MM.1S (cell line): ENCODE data around the gene TMEM40.
"Not testable (repeated sequence)": the region's sequence is repeated elsewhere in the genome, so short reads cannot be mapped to it uniquely, and the experiment has no call there.

ENCODE experiments used
- DNase-seq: peaks from one replicate; pipeline ENCODE4 v3.0.0-alpha.2; 2015
- H2AFZ ChIP-seq: fragments of 300-600 bp; sonication (generic); 2 replicates; pipeline ENCODE4 v1.6.0; 2016; ENCODE audit warnings: antibody characterized with exemption, low read length
- H3F3A ChIP-seq: fragments of 300-600 bp; sonication (generic); 2 replicates; pipeline ENCODE4 v1.6.1; 2016; ENCODE audit warnings: mild to moderate bottlenecking, antibody characterized with exemption, low read length, moderate library complexity, mixed read lengths; ENCODE audit not compliant: insufficient read depth
- H3K27ac ChIP-seq: fragments of 300-600 bp; sonication (generic); 2 replicates; pipeline ENCODE4 v1.5.1; 2016; ENCODE audit warnings: mild to moderate bottlenecking, low read length
- H3K27me3 ChIP-seq: fragments of 300-600 bp; sonication (generic); replicated peaks from 2 replicates; pipeline ENCODE4 v1.6.0; 2016; ENCODE audit warnings: low read length; ENCODE audit not compliant: insufficient read depth
- H3K36me3 ChIP-seq: fragments of 300-600 bp; sonication (generic); replicated peaks from 2 replicates; pipeline ENCODE4 v1.6.1; 2016; ENCODE audit warnings: mild to moderate bottlenecking, low read length, mixed read lengths; ENCODE audit not compliant: insufficient read depth
- H3K4me1 ChIP-seq: fragments of 300-600 bp; sonication (generic); 2 replicates; pipeline ENCODE4 v1.6.1; 2016; ENCODE audit warnings: low read length, mixed read lengths
- H3K4me2 ChIP-seq: fragments of 300-600 bp; sonication (generic); 2 replicates; pipeline ENCODE4 v1.6.0; 2016; ENCODE audit warnings: low read depth, low read length
- H3K4me3 ChIP-seq: fragments of 300-600 bp; sonication (generic); 2 replicates; pipeline ENCODE4 v1.5.1; 2016; ENCODE audit warnings: low read length, mixed read lengths
- H3K79me2 ChIP-seq: fragments of 300-600 bp; sonication (generic); 2 replicates; pipeline ENCODE4 v1.6.1; 2016; ENCODE audit warnings: mixed run types, low read length, mixed read lengths
- H3K9ac ChIP-seq: fragments of 300-600 bp; sonication (generic); 2 replicates; pipeline ENCODE4 v1.6.1; 2016; ENCODE audit warnings: low read length, mixed read lengths
- H3K9me2 ChIP-seq: fragments of 300-600 bp; sonication (generic); replicated peaks from 2 replicates; pipeline ENCODE4 v1.6.1; 2016; ENCODE audit warnings: mild to moderate bottlenecking, low read length, mixed read lengths; ENCODE audit not compliant: insufficient read depth
- H3K9me3 ChIP-seq: fragments of 300-600 bp; sonication (generic); replicated peaks from 2 replicates; pipeline ENCODE4 v1.6.1; 2016; ENCODE audit warnings: mild to moderate bottlenecking, low read length, mixed read lengths; ENCODE audit not compliant: insufficient read depth
- H4K20me1 ChIP-seq: fragments of 300-600 bp; sonication (generic); 2 replicates; pipeline ENCODE4 v1.6.1; 2016; ENCODE audit warnings: mild to moderate bottlenecking, low read length, moderate library complexity, mixed read lengths; ENCODE audit not compliant: insufficient read depth
- EZH2 ChIP-seq: fragments of 300-600 bp; sonication (generic); optimal IDR thresholded peaks from 2 replicates; pipeline ENCODE3; 2017; ENCODE audit warnings: low read depth, mild to moderate bottlenecking, antibody characterized with exemption, low read length, mixed read lengths
- EZH2phosphoT487 ChIP-seq: fragments of 300-600 bp; sonication (generic); IDR thresholded peaks from 2 replicates; pipeline ENCODE4 v1.6.1; 2018; ENCODE audit warnings: antibody characterized with exemption, low read length
- TF ChIP-seq, protein P1 (sequence below): fragments of 300-600 bp; sonication (generic); IDR thresholded peaks from 2 replicates; pipeline ENCODE4 v1.5.1; 2016; ENCODE audit warnings: antibody characterized with exemption, low read length, mixed read lengths

TMEM40 gene

DNA sequence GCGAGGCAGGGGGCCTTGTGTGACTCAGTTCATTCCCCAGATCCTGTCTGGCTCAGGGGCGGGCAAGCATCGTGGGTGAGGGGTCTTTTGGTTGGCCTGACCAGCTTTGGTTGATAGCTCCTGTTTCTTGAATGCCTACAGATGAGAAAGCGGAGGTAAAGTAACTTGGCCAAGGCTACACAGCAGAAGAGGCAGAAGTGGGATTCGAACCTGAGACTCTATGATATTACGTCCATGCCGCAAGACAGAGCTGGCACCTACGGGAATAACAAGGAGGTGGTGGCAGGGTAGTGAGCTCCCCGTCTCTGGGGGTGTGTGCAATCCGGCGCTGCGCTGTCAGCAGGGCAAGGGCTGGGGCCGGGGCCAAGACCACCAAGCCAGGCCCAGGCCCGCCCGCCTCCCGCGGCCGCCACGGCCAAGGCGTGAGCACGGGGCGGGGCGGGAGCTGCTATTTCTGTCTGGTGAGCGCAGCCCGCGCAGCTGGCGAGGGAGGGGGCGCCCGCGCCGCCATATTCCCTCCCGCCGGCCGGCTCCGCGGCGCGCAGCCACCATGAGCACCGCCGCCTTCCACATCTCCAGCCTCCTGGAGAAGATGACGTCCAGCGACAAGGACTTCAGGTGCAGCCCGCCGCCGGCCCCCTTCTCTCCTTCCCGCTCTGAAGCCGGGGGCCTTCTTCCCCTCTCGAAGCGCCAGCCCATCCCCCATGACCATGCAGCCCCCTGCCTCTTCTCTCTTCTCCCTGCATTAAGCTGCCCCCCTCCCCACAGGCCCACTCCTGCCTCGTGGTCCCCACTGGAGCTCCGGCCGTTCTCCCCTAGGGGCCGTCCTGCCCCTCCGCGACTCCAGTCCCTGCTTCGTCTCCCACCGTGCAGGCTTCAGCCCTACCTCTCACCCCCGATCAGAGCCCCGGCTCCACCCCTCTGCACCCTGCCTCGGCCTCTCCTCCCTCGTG lies 37.4 kb upstream of the TMEM40 start, which contains the start of gene CAND2:
TSS of gene CAND2 (plus strand) at position 510 of the 953 bp plus-strand sequence. CDS start at position 551, 41 bp downstream.
- Histone ChIP-seq H3K27ac (no peak within 1 kb of the TSS), H3K4me2 (peak within 1 kb of the TSS; percentile 46), H3K9ac (no peak within 1 kb of the TSS), H3F3A (no peaks in the 10 kb centered on the region), H3K4me1 (no peaks in the 10 kb centered on the region), H3K9me3 (no peaks in the 10 kb centered on the region), H3K27me3 (0 out of 2 replicates have a peak, but pooled peaks cover 7% of the 10 kb centered on the region), H3K4me3 (peak within 1 kb of the TSS; percentile 48), H3K9me2 (no peaks in the 10 kb centered on the region), H3K79me2 (no peaks in the 10 kb centered on the region), H2AFZ (peak within 1 kb of the TSS; percentile 40), H3K36me3 (no peaks in the 10 kb centered on the region), H4K20me1 (no peaks in the 10 kb centered on the region)
- no peak for DNase-seq
- TF ChIP-seq EZH2phosphoT487 (no peak), EZH2 (no peak)
- TF ChIP-seq, protein P1, sequence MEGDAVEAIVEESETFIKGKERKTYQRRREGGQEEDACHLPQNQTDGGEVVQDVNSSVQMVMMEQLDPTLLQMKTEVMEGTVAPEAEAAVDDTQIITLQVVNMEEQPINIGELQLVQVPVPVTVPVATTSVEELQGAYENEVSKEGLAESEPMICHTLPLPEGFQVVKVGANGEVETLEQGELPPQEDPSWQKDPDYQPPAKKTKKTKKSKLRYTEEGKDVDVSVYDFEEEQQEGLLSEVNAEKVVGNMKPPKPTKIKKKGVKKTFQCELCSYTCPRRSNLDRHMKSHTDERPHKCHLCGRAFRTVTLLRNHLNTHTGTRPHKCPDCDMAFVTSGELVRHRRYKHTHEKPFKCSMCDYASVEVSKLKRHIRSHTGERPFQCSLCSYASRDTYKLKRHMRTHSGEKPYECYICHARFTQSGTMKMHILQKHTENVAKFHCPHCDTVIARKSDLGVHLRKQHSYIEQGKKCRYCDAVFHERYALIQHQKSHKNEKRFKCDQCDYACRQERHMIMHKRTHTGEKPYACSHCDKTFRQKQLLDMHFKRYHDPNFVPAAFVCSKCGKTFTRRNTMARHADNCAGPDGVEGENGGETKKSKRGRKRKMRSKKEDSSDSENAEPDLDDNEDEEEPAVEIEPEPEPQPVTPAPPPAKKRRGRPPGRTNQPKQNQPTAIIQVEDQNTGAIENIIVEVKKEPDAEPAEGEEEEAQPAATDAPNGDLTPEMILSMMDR = no peak

DNA sequence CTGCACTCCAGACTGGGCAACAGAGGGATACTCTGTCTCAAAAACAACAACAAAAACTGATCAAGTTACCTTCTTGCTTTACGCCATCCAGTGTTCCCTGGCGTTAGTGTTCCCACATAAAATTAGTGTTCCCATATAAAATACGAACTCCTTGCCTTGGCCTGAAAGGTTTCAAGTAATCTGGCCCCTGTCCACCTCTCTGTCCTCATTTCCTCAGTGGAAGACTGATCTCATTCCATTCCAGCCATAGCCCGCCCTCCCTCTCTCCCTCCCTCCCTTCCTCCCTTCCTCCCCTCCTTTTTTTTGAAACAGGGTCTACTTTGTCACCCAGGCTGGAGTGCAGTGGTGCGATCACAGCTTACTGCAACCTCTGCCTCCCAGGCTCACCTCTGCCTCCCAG lies 34.6 kb upstream of the TMEM40 start:
- Histone ChIP-seq H3K27me3 (0 out of 2 replicates have a peak, but pooled peaks cover 7% of the 10 kb centered on the region), H3K9me3 (no peaks in the 10 kb centered on the region), H3K4me1 (no peaks in the 10 kb centered on the region), H3K9me2 (no peaks in the 10 kb centered on the region), H3K9ac (no peak overlapping the region), H3K27ac (no peak overlapping the region), H2AFZ (no peak overlapping the region), H3K4me2 (no peak overlapping the region), H3K36me3 (no peaks in the 10 kb centered on the region), H3K79me2 (no peaks in the 10 kb centered on the region), H3F3A (no peaks in the 10 kb centered on the region), H4K20me1 (no peaks in the 10 kb centered on the region), H3K4me3 (no peak overlapping the region)
- no peak for TF ChIP-seq EZH2phosphoT487
- TF ChIP-seq, protein P1 = no peak
- TF ChIP-seq EZH2 = no peak
- no peak for DNase-seq

DNA sequence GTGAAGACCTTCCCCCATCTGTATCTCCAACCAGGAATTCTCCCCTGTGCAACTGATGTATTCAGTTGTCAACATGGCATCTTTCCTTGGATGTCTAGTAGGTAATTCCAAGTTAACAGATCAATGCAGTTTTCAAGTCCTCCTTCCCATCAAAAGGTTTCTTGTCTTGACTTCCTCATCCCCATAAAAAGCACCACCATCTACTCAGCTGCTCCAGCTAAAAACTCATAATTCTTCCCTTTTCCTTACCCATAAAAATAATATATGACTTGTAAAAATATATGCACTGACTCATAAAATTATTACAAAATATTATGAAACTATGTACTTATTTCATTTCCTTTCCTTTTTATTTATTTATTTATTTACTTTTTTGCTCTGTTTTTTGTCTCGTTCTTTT lies 32.4 kb upstream of the TMEM40 start:
- no peaks in the 10 kb centered on the region for H3K36me3 ChIP-seq
- H3K9me3 ChIP-seq = no peaks in the 10 kb centered on the region
- H4K20me1 ChIP-seq = no peaks in the 10 kb centered on the region
- no peak overlapping the region for H3K4me2 ChIP-seq
- H3K79me2 ChIP-seq = no peaks in the 10 kb centered on the region
- no peak for DNase-seq
- no peaks in the 10 kb centered on the region for H3K9me2 ChIP-seq
- H3K4me1 ChIP-seq = no peaks in the 10 kb centered on the region
- no peak overlapping the region for H3K9ac ChIP-seq
- H2AFZ ChIP-seq = no peak overlapping the region
- H3K27me3 ChIP-seq = peaks cover 7% of the 10 kb centered on the region; the same call in 1 of the 2 replicates
- no peak overlapping the region for H3K4me3 ChIP-seq
- H3F3A ChIP-seq = no peaks in the 10 kb centered on the region
- no peak overlapping the region for H3K27ac ChIP-seq
- no peak for TF ChIP-seq EZH2
- TF ChIP-seq, protein P1 = no peak
- TF ChIP-seq EZH2phosphoT487 = no peak

DNA sequence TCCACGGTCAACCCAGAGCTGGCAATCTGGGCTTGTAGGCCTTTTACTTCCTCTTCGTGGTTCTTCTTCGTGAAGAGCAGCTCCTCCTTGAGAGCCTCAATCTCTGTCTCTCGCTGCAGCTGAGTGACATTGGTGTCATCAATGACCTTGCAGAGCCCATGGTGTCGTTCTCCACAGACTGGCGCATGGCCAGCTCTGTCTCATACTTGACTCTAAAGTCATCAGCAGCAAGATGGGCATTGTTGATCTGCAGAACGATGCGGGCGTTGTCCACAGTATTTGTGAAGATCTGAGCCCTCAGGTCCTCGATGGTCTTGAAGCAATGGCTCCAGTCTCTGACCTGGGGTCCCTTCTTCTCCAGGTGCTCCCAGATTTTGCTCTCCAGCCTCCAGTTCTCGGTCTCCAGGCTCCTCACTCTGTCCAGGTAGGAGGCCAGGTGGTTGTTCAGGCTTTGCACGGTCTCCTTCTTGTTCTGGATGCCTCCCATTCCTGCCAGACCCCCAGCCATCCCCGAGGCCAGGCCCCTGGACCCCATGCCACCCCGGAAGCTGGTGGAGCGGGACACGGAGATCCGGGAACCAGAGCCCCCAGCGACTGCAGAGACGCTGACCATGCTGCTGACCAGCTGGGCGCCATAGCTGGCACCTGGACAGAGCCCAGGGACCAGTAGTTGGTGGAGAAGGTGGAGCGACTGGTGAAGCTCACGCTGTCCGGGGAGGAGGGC lies 29.1 kb upstream of the TMEM40 start:
- H4K20me1 ChIP-seq, H3F3A ChIP-seq, DNase-seq, H3K4me2 ChIP-seq, H3K36me3 ChIP-seq, H3K27me3 ChIP-seq, H3K9ac ChIP-seq, H3K9me3 ChIP-seq, H3K79me2 ChIP-seq, H2AFZ ChIP-seq, H3K27ac ChIP-seq, H3K4me3 ChIP-seq, H3K9me2 ChIP-seq, H3K4me1 ChIP-seq: not testable (repeated sequence)
